ENCODE results near the gene CHRNB2.

DNA sequence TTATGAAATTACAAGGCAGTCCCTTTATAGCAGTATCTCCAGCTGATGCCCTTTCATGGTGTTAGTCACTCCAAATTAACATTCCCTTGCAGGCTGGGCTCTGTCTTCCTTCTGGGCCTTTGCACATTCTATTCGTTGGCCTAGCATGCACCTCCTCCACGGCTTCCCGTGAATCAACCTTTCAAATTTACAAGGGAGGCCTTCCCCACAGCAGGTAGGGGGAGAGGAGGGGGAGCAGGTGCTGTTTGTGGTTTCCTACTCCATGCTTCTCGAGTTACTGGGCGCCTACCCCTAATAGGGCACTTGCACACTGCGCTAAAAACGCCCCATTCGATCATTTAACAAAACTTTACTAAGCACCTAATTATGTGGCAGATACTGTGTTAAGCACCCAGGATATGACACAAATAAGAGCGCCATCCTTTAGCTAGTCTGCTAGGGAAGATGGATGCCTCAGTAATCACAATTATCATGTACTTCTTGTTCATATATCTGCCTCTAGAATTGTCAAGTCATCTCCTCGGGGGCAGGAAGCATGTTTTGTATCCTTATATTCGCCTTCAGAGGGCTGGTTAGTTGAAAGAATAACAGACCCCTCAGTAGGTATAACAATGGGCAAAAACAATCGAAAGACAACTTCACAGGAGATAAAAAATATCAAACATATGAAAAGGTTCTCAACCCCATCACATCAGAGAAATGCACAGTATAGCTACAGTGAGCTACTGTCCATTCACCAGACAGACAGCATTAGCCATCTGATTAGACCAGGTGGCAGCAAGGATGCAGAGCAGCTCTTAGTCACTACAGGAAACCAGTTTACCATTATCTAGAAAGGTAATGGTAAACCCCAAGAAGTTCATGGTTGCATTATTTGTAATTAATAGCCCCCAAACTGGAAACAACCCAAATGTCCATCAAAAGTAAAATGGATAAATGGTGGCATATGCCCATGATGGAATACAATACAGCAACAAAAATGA is 42.1 kb downstream of the CHRNB2 start:
- no peak for TF ChIP-seq CTCF (conservative IDR thresholded peaks at IDR 0.05; ENCODE audit: low read depth, low read length)
- no peak for TF ChIP-seq EZH2 (IDR thresholded peaks at IDR 0.05; ENCODE audit: borderline replicate concordance, low read depth, low read length, poor library complexity, severe bottlenecking)

All from A673 (cell line).